Ishikawa (cell line): ENCODE measurements around the gene CLBA1.

ENCODE experiments used
- CEBPB ChIP-seq: IDR thresholded peaks from 2 replicates; pipeline ENCODE4 v1.6.1; 2012
- CREB1 ChIP-seq: IDR thresholded peaks from 2 replicates; pipeline ENCODE4 v1.6.1; 2012; ENCODE audit warnings: low read depth
- EGR1 ChIP-seq: IDR thresholded peaks from 2 replicates; pipeline ENCODE4 v1.6.1; 2012
- EP300 ChIP-seq: IDR thresholded peaks from 2 replicates; pipeline ENCODE4 v1.6.1; 2012; ENCODE audit warnings: borderline replicate concordance
- FOXM1 ChIP-seq: IDR thresholded peaks from 2 replicates; pipeline ENCODE4 v1.6.1; 2012; ENCODE audit warnings: low read depth, borderline replicate concordance
- NFIC ChIP-seq: IDR thresholded peaks from 2 replicates; pipeline ENCODE4 v1.6.1; 2012
- RAD21 ChIP-seq: IDR thresholded peaks from 2 replicates; pipeline ENCODE4 v1.6.1; 2012; ENCODE audit warnings: low read depth
- TAF1 ChIP-seq: IDR thresholded peaks from 2 replicates; pipeline ENCODE4 v1.6.1; 2012; ENCODE audit warnings: low read depth, mild to moderate bottlenecking
- TCF12 ChIP-seq: IDR thresholded peaks from 2 replicates; pipeline ENCODE4 v1.6.1; 2012; ENCODE audit warnings: low read depth
- TEAD4 ChIP-seq: IDR thresholded peaks from 2 replicates; pipeline ENCODE4 v1.6.1; 2012
- YY1 ChIP-seq: IDR thresholded peaks from 2 replicates; pipeline ENCODE4 v1.6.1; 2012; ENCODE audit warnings: low read depth
- ZBTB7A ChIP-seq: IDR thresholded peaks from 2 replicates; pipeline ENCODE4 v1.6.1; 2012; ENCODE audit warnings: low read depth
- TF ChIP-seq, protein P1 (sequence below): IDR thresholded peaks from 2 replicates; pipeline ENCODE4 v1.6.1; 2012
- TF ChIP-seq, protein P2 (sequence below): IDR thresholded peaks from 2 replicates; pipeline ENCODE4 v1.6.1; 2012
- TF ChIP-seq, protein P3 (sequence below): IDR thresholded peaks from 2 replicates; pipeline ENCODE4 v1.6.1; 2012; ENCODE audit warnings: low read depth, mild to moderate bottlenecking

CLBA1 gene

DNA sequence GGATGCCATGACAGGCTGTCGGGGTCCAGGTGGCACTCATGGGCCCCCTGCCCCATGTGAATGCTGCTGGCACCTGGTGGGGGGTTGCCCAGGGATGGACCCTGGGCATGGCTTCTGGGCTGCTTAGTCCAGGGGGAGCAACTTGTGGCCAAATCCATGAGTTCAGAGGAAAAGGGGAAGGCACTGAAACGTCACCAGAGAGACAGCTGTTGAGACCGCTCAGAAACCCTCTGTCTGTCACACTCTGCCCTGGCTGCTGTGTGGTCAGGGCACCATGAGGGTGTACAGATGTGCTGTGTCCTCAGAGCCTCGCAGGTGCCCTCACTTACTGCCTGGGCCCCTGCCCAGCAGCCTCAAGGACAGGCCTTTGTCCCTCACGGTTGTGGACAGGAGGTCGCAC, 9.4 kb downstream of the CLBA1 start:
- TF ChIP-seq YY1 = no peak
- TF ChIP-seq TCF12 = no peak
- TF ChIP-seq CEBPB = no peak

DNA sequence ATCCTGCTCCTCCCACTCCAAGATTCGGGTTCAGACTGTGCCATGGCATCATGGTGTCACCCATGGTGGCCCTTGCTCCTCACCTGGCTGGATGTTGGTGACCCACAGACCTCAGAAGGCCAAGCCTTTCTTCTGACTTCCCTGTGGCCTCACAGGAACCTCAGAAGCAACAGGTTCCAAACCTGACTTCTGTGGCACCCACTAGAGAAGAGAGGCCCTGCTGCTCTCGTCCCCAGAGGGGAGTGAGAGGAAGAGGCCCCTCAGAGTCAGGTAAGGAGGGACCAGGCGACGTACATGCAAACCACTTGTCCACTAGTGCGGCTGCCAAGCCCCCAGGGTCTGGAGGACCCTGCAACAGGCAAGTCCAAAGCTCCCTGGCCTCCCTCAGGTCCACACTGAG, 10.4 kb downstream of the CLBA1 start:
- TF ChIP-seq YY1 (no peak), EP300 (no peak), CEBPB (no peak), FOXM1 (no peak), NFIC (no peak), TCF12 (no peak), TAF1 (no peak), TEAD4 (no peak)
- TF ChIP-seq, protein P1, sequence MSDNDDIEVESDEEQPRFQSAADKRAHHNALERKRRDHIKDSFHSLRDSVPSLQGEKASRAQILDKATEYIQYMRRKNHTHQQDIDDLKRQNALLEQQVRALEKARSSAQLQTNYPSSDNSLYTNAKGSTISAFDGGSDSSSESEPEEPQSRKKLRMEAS = no peak
- TF ChIP-seq, protein P2, sequence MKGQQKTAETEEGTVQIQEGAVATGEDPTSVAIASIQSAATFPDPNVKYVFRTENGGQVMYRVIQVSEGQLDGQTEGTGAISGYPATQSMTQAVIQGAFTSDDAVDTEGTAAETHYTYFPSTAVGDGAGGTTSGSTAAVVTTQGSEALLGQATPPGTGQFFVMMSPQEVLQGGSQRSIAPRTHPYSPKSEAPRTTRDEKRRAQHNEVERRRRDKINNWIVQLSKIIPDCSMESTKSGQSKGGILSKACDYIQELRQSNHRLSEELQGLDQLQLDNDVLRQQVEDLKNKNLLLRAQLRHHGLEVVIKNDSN = no peak
- TF ChIP-seq, protein P3, sequence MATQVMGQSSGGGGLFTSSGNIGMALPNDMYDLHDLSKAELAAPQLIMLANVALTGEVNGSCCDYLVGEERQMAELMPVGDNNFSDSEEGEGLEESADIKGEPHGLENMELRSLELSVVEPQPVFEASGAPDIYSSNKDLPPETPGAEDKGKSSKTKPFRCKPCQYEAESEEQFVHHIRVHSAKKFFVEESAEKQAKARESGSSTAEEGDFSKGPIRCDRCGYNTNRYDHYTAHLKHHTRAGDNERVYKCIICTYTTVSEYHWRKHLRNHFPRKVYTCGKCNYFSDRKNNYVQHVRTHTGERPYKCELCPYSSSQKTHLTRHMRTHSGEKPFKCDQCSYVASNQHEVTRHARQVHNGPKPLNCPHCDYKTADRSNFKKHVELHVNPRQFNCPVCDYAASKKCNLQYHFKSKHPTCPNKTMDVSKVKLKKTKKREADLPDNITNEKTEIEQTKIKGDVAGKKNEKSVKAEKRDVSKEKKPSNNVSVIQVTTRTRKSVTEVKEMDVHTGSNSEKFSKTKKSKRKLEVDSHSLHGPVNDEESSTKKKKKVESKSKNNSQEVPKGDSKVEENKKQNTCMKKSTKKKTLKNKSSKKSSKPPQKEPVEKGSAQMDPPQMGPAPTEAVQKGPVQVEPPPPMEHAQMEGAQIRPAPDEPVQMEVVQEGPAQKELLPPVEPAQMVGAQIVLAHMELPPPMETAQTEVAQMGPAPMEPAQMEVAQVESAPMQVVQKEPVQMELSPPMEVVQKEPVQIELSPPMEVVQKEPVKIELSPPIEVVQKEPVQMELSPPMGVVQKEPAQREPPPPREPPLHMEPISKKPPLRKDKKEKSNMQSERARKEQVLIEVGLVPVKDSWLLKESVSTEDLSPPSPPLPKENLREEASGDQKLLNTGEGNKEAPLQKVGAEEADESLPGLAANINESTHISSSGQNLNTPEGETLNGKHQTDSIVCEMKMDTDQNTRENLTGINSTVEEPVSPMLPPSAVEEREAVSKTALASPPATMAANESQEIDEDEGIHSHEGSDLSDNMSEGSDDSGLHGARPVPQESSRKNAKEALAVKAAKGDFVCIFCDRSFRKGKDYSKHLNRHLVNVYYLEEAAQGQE = no peak

DNA sequence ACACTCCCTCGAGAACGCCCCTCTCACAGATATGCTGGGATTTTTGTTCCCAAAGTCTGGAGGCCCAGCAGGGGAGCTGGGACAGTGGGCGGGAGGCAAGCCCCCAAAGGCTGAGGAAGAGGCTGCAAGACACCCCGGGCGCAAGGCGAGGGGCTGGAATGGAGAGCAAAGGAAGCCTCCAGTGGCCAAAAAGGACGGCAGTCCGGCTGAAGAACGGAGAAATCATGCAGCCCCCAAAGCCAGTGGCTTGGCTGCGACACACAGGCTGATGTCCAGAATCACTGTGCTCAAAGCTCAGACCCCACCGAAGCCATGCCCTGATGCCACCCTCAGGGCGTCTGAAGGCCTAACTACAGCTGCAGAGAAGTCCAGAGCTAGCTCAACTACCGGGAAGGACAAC, 10.9 kb downstream of the CLBA1 start:
- TF ChIP-seq EP300 (no peak), RAD21 (no peak), FOXM1 (no peak), NFIC (no peak), TCF12 (no peak), CEBPB (no peak), TAF1 (no peak), ZBTB7A (no peak), YY1 (no peak), EGR1 (no peak), TEAD4 (no peak), CREB1 (no peak)
- TF ChIP-seq, protein P3 = no peak
- TF ChIP-seq, protein P1 = no peak
- TF ChIP-seq, protein P2 = no peak

DNA sequence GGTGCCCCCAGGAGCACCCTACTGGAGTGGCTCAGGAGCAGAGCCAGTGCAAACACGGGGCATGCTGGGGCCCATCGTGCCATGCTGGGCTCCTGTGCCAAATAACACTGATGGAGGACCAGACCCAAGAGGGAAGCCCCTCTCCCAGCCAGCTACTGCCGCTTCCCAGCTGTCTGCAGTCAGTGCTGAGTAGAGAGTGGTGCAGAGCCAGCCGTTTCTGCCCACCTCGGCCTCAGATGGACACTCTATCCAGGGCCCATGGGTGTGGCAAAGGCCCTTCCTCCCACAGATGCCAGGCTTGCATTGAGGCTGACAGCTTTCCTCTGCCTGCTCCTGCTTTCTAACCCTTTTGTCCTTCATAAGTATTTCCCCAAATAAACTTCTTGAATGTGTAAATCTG, 13.2 kb downstream of the CLBA1 start:
- TF ChIP-seq NFIC (no peak), CEBPB (no peak), EP300 (no peak), CREB1 (no peak), TAF1 (no peak), EGR1 (no peak), TEAD4 (no peak), TCF12 (no peak), FOXM1 (no peak), YY1 (no peak)
- TF ChIP-seq, protein P2 = no peak
- TF ChIP-seq, protein P1 = no peak
- TF ChIP-seq, protein P3 = no peak
